NAMALWA (cell line): ENCODE data around the gene IL17RC.
"Not testable (repeated sequence)": the region's sequence is repeated elsewhere in the genome, so short reads cannot be mapped to it uniquely, and the experiment has no call there.

Source experiments
- DNase-seq: peaks from one replicate; pipeline ENCODE4 v3.0.0-alpha.2; 2015; ENCODE audit warnings: low spot score

The IL17RC gene

GRCh38 chr3:9916734-9917680, at the start of gene IL17RC:
Gene IL17RC, plus strand, starts transcription at chr3:9917098. Its CDS starts 218 bp downstream, at chr3:9917316.
- DNase-seq = no peak

- no peak for DNase-seq
Measured at GRCh38 chr3:9867106-9867505, 49.8 kb upstream of the IL17RC start.

GRCh38 chr3:9869955-9870354, 46.9 kb upstream of the IL17RC start:
- no peak for DNase-seq

DNA sequence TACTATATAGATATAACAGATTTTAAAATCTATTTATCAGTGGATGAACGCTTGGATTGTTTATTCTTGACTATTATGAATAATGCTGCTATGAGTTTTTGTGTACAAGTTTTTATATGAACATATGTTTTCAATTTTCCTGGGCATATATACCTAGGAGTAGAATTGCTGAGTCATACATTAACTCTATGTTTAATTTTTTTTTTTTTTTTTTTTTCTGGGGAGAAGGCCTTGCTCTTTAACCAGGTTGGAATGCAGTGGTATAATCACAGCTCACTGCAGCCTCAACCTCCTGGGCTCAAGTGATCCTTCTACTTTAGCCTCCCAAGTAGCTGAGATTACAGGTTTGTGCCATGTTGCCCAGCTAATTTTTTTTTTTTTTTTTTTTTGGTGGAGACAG, 45.9 kb upstream of the IL17RC start:
- no peak for DNase-seq

- not testable (repeated sequence) for DNase-seq
Measured at GRCh38 chr3:9872067-9872466, 44.8 kb upstream of the IL17RC start.

- no peak for DNase-seq
Measured at GRCh38 chr3:9875448-9875847, 41.5 kb upstream of the IL17RC start.

GRCh38 chr3:9876255-9876654, 40.6 kb upstream of the IL17RC start:
- DNase-seq = not testable (repeated sequence)

GRCh38 chr3:9876991-9877390, 39.9 kb upstream of the IL17RC start:
- no peak for DNase-seq

- DNase-seq = no peak
Measured at GRCh38 chr3:9878700-9879099, 38.2 kb upstream of the IL17RC start.

GRCh38 chr3:9879830-9880549, 36.9 kb upstream of the IL17RC start, which contains the start of gene CIDEC:
Gene CIDEC, minus strand, starts transcription at chr3:9880253. Its CDS starts 1,767 bp downstream, at chr3:9878486.
- no peak for DNase-seq

- DNase-seq = no peak
Measured at GRCh38 chr3:9881441-9881840, 35.5 kb upstream of the IL17RC start.

DNA sequence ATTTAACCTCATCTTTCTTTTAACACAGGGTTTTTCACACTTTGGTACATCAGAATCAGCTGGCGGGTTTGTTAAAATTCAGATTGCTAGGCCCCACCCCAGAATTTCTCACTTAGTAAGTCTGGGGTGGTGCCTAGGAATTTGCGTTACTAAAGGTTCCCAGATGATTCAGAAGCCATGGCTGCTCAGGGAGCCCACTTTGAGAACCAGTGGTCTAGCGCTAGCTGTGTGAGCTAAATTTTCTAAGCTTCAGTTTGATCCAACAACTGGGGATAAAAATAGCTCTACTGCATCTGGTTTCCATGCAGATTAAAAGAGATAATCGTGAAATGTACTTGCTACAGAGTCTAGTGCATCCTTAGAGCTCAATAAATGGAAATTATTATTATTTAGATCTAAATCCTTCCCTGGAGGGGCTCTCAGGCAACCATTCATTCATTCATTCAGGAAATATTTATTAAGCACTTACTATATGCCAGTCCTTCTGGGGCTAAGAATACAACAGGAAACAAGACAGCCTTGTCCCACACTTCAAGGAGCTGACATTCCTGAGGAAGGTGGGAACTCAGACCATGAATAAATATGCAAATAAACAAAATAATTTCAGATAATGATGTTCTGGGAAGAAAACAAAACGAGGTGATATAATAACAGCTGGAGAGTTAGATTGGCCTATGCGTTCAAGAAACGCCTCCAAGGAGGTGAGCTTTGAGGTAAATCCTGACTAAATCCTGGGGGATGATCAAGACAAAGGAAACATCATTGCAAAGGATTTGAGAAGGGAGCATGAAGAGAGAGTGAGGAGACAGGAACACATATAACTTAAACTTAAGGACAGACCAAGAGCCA, 33.0 kb upstream of the IL17RC start:
- no peak for DNase-seq

- no peak for DNase-seq
Measured at GRCh38 chr3:9884555-9885165, 32.2 kb upstream of the IL17RC start.

DNA sequence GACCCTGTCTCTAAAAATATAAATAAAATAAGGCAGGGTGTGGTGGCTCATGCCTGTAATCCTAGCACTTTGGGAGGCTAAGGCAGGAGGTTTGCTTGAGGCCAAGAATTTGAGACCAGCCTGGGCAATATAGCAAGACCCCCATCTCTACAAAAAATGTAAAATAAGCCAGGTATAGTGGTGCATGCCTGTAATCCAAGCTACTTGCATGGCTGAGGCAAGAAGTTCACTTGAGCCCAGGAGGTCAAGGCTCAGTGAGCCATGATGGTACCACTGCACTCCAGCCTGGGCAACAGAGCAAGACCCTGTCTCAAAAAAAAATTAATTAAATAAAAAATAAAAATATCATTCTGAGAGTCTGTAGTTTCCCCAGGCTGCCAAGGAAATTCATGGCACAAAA, 30.6 kb upstream of the IL17RC start:
- DNase-seq = no peak

DNA sequence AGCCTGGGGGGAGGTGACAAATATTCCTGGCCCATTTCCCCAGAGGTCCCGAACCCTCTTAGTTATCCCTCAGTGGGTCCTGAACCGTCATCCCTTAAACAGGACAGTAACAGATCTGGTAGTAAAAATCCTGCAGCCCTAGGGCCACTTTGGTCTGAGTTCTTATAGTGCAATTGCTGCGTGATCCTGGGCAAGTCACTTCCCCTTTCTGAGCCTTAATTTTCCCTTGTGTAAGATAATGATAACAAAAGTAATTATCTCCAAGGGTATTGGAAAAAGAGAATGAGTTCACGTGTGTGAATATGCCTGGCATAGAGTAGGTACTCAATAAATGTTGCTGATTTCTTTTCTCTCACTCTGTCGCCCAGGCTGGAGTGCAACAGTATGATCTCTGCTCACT, 29.4 kb upstream of the IL17RC start:
- no peak for DNase-seq

DNA sequence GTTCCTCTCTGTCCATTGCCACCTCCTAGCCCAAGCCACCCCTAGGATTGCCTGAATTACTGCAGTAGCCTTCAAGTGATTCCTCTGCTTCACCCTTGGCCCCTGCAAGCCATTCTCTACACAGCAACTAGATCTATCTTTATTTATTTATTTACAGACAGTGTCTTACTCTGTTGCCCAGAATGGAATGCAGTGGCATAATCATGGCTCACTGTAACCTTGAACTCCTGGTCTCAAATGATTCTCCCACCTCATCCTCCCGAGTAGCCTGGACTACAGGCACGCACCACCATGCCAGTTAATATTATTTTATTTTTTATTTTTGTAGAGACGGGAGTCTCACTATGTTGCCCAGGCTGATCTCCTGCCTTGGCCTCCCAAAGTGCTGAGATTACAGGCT, 28.4 kb upstream of the IL17RC start:
- DNase-seq = no peak

- no peak for DNase-seq
Measured at GRCh38 chr3:9889405-9889804, 27.5 kb upstream of the IL17RC start.

- peak; percentile 90 for DNase-seq
Measured at GRCh38 chr3:9890249-9891071, 26.4 kb upstream of the IL17RC start, which contains the start of gene JAGN1. Gene JAGN1, plus strand, starts transcription at chr3:9890610. Its CDS starts 113 bp downstream, at chr3:9890723.

- DNase-seq = no peak
Measured at GRCh38 chr3:9891072-9891622, 25.8 kb upstream of the IL17RC start.

GRCh38 chr3:9893739-9894138, 23.2 kb upstream of the IL17RC start:
- DNase-seq = no peak
